Adrenal gland (tissue), 5 donors: ENCODE data around the gene DARS1.

Experiments
- CTCF ChIP-seq, 6 experiments: fragments of 450-650 bp in 4 of 6; fragments of 200-600 bp in 2 of 6; sonication (generic) in 1 of 6; IDR thresholded peaks; 1 replicate in 5 of 6; 2 replicates in 1 of 6; pipeline versions ENCODE4 v1.5.1 to v1.8.0; 2016 to 2021; ENCODE audit warnings: antibody characterized with exemption in 6 of 6, mild to moderate bottlenecking in 2 of 6, moderate library complexity in 1 of 6
- POLR2A ChIP-seq, 2 donors: fragments of 450-650 bp; IDR thresholded peaks; one replicate each; pipeline ENCODE4 v1.6.1; 2017; ENCODE audit warnings: antibody characterized with exemption in 2 of 2, mild to moderate bottlenecking in 2 of 2, moderate library complexity in 1 of 2
- donor health status: DM: no; HTN: no; CAD: no.

GRCh38 chr2:136029149-136029548 lies 43.7 kb upstream of the DARS1 start:
- TF ChIP-seq POLR2A (IDR thresholded peaks at IDR 0.05) (no peak), CTCF (IDR thresholded peaks at IDR 0.05) (no peak)
